ENCODE data around the gene CNPY3. TPM values are rescaled to one million over a fixed set of nuclear protein-coding genes. Genes with fewer than 3 reads are reported as not detected.

CNPY3 gene
- total and polyA plus RNA-seq, 2 of the 13 experiments (the other 11 are each of a cell fraction or from before 2014, with no cell fraction given) = 42.3 to 60.2 TPM

DNA sequence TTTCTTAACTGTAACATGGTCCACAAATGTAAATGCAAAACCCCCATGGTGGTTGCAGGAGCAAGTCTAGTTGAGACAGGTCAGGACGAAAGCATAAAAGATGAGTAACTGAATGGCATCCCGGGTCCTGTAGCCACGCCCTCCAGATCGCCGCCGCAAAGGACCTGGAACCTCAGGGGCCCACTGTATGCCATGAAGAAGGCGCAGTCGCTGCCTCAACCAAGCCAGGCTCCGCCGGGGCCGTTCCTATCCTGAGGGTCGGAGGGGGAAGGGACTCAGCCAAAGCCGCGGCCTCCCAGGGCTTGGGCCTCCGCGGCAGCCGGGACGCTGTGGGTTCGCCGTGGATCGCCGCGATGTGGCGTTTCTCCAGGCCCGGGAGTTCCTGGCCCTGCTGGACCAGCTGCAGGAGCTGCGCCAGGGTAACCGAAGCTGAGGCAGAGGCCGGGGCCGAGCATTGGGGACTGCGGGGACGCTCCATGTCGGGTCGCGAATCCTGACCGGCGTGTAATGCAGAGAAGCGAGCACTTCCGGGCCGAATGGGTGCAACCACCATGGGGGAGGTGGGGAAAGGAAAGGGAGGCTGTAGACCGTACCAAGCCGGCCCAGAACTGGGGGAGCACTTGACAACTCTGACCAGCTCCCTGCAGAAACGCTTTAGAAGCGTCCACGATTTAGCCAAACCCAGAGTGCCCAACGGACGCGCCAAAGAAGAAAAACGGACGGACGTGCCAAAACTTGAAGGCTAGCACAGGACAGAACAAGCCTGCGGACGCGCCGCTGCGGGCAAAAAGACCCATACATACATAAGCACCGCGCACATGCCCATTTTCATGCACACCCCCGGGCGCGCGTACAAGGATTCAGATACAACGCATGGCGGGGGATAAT is 38.7 kb upstream of the CNPY3 start (continued):
- TF ChIP-seq NFKB2 (CRISPR knock-in tag; IDR thresholded peaks at IDR 0.05; ENCODE audit: borderline replicate concordance) = peak; percentile 94; the same call in 1 of the 2 replicates
- peak; percentile 94; the same call in 1 of the 2 replicates for TF ChIP-seq ZNF235 (CRISPR knock-in tag; IDR thresholded peaks at IDR 0.05; ENCODE audit: borderline replicate concordance)
- no peak for TF ChIP-seq ZNF441 (CRISPR knock-in tag; IDR thresholded peaks at IDR 0.05; ENCODE audit: borderline replicate concordance)
- peak; percentile 36; the same call in 1 of the 2 replicates for TF ChIP-seq HMG20B (CRISPR knock-in tag; conservative IDR thresholded peaks at IDR 0.05)
- TF ChIP-seq SNAPC2 (CRISPR knock-in tag; IDR thresholded peaks at IDR 0.05) = peak; percentile 91
- TF ChIP-seq ZNF33B (CRISPR knock-in tag; IDR thresholded peaks at IDR 0.05) = peak; percentile 82; the same call in 1 of the 2 replicates
- TF ChIP-seq, protein P1, sequence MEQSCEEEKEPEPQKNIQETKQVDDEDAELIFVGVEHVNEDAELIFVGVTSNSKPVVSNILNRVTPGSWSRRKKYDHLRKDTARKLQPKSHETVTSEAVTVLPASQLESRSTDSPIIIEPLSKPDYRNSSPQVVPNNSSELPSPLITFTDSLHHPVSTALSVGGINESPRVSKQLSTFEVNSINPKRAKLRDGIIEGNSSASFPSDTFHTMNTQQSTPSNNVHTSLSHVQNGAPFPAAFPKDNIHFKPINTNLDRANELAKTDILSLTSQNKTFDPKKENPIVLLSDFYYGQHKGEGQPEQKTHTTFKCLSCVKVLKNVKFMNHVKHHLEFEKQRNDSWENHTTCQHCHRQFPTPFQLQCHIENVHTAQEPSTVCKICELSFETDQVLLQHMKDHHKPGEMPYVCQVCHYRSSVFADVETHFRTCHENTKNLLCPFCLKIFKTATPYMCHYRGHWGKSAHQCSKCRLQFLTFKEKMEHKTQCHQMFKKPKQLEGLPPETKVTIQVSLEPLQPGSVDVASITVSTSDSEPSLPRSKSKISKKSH (CRISPR knock-in tag; IDR thresholded peaks at IDR 0.05; ENCODE audit: borderline replicate concordance) = peak; percentile 97; the same call in 1 of the 2 replicates
- TF ChIP-seq, protein P2, sequence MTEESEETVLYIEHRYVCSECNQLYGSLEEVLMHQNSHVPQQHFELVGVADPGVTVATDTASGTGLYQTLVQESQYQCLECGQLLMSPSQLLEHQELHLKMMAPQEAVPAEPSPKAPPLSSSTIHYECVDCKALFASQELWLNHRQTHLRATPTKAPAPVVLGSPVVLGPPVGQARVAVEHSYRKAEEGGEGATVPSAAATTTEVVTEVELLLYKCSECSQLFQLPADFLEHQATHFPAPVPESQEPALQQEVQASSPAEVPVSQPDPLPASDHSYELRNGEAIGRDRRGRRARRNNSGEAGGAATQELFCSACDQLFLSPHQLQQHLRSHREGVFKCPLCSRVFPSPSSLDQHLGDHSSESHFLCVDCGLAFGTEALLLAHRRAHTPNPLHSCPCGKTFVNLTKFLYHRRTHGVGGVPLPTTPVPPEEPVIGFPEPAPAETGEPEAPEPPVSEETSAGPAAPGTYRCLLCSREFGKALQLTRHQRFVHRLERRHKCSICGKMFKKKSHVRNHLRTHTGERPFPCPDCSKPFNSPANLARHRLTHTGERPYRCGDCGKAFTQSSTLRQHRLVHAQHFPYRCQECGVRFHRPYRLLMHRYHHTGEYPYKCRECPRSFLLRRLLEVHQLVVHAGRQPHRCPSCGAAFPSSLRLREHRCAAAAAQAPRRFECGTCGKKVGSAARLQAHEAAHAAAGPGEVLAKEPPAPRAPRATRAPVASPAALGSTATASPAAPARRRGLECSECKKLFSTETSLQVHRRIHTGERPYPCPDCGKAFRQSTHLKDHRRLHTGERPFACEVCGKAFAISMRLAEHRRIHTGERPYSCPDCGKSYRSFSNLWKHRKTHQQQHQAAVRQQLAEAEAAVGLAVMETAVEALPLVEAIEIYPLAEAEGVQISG (CRISPR knock-in tag; IDR thresholded peaks at IDR 0.05) = peak; percentile 97
- peak; percentile 92 to 95 for TF ChIP-seq POLR2A (IDR thresholded peaks at IDR 0.05; ENCODE audit: insufficient read depth in 1 of 2, low read depth in 2 of 2, low read length in 2 of 2)
- TF ChIP-seq, protein P3, sequence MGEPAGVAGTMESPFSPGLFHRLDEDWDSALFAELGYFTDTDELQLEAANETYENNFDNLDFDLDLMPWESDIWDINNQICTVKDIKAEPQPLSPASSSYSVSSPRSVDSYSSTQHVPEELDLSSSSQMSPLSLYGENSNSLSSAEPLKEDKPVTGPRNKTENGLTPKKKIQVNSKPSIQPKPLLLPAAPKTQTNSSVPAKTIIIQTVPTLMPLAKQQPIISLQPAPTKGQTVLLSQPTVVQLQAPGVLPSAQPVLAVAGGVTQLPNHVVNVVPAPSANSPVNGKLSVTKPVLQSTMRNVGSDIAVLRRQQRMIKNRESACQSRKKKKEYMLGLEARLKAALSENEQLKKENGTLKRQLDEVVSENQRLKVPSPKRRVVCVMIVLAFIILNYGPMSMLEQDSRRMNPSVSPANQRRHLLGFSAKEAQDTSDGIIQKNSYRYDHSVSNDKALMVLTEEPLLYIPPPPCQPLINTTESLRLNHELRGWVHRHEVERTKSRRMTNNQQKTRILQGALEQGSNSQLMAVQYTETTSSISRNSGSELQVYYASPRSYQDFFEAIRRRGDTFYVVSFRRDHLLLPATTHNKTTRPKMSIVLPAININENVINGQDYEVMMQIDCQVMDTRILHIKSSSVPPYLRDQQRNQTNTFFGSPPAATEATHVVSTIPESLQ (CRISPR knock-in tag; conservative IDR thresholded peaks at IDR 0.05) = no peak; the same call in 1 of the 2 replicates
- TF ChIP-seq ZNF138 (CRISPR knock-in tag; IDR thresholded peaks at IDR 0.05; ENCODE audit: low read depth) = peak; percentile 90
- no peak for TF ChIP-seq FOXP1 (IDR thresholded peaks at IDR 0.05)
- no peak; the same call in 1 of the 2 replicates for TF ChIP-seq FOXP1 (CRISPR knock-in tag; IDR thresholded peaks at IDR 0.05)
- peak; percentile 89 for TF ChIP-seq GZF1 (CRISPR knock-in tag; IDR thresholded peaks at IDR 0.05)
- TF ChIP-seq ZNF33A (CRISPR knock-in tag; IDR thresholded peaks at IDR 0.05; ENCODE audit: borderline replicate concordance) = no peak; the same call in 1 of the 2 replicates
- no peak for TF ChIP-seq MAFG (CRISPR knock-in tag; IDR thresholded peaks at IDR 0.05)
- TF ChIP-seq HOXA7 (CRISPR knock-in tag; IDR thresholded peaks at IDR 0.05) = 0 out of 2 replicates have a peak, but pooled peaks have one; percentile 74
- TF ChIP-seq, protein P4, sequence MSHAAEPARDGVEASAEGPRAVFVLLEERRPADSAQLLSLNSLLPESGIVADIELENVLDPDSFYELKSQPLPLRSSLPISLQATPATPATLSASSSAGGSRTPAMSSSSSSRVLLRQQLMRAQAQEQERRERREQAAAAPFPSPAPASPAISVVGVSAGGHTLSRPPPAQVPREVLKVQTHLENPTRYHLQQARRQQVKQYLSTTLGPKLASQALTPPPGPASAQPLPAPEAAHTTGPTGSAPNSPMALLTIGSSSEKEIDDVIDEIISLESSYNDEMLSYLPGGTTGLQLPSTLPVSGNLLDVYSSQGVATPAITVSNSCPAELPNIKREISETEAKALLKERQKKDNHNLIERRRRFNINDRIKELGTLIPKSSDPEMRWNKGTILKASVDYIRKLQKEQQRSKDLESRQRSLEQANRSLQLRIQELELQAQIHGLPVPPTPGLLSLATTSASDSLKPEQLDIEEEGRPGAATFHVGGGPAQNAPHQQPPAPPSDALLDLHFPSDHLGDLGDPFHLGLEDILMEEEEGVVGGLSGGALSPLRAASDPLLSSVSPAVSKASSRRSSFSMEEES (CRISPR knock-in tag; IDR thresholded peaks at IDR 0.05) = no peak; the same call in 1 of the 2 replicates
- TF ChIP-seq TP53 (CRISPR knock-in tag; conservative IDR thresholded peaks at IDR 0.05) = peak; percentile 47; the same call in 1 of the 2 replicates
- TF ChIP-seq, protein P5, sequence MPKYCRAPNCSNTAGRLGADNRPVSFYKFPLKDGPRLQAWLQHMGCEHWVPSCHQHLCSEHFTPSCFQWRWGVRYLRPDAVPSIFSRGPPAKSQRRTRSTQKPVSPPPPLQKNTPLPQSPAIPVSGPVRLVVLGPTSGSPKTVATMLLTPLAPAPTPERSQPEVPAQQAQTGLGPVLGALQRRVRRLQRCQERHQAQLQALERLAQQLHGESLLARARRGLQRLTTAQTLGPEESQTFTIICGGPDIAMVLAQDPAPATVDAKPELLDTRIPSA (CRISPR knock-in tag; IDR thresholded peaks at IDR 0.05; ENCODE audit: borderline replicate concordance) = no peak
